ENCODE measurements around the gene OXSR1.

OXSR1 gene

DNA sequence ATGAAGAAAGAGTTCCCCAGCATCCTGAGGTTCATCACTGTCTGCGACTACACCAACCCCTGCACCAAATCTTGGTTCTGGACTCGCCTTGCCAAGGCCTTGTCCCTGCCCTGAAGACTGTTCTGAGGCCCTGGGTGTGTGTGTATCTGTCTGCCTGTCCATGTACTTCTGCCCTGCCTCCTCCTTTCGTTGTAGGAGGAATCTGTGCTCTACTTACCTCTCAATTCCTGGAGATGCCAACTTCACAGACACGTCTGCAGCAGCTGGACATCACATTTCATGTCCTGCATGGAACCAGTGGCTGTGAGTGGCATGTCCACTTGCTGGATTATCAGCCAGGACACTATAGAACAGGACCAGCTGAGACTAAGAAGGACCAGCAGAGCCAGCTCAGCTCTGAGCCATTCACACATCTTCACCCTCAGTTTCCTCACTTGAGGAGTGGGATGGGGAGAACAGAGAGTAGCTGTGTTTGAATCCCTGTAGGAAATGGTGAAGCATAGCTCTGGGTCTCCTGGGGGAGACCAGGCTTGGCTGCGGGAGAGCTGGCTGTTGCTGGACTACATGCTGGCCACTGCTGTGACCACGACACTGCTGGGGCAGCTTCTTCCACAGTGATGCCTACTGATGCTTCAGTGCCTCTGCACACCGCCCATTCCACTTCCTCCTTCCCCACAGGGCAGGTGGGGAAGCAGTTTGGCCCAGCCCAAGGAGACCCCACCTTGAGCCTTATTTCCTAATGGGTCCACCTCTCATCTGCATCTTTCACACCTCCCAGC is 24.0 kb upstream of the OXSR1 start:
- no peak overlapping the region for H3K27ac ChIP-seq
- TF ChIP-seq, protein P1, sequence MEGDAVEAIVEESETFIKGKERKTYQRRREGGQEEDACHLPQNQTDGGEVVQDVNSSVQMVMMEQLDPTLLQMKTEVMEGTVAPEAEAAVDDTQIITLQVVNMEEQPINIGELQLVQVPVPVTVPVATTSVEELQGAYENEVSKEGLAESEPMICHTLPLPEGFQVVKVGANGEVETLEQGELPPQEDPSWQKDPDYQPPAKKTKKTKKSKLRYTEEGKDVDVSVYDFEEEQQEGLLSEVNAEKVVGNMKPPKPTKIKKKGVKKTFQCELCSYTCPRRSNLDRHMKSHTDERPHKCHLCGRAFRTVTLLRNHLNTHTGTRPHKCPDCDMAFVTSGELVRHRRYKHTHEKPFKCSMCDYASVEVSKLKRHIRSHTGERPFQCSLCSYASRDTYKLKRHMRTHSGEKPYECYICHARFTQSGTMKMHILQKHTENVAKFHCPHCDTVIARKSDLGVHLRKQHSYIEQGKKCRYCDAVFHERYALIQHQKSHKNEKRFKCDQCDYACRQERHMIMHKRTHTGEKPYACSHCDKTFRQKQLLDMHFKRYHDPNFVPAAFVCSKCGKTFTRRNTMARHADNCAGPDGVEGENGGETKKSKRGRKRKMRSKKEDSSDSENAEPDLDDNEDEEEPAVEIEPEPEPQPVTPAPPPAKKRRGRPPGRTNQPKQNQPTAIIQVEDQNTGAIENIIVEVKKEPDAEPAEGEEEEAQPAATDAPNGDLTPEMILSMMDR (conservative IDR thresholded peaks at IDR 0.05) = no peak

GRCh38 chr3:38141952-38142273 is 23.4 kb upstream of the OXSR1 start:
- TF ChIP-seq, protein P1 (conservative IDR thresholded peaks at IDR 0.05) = no peak

DNA sequence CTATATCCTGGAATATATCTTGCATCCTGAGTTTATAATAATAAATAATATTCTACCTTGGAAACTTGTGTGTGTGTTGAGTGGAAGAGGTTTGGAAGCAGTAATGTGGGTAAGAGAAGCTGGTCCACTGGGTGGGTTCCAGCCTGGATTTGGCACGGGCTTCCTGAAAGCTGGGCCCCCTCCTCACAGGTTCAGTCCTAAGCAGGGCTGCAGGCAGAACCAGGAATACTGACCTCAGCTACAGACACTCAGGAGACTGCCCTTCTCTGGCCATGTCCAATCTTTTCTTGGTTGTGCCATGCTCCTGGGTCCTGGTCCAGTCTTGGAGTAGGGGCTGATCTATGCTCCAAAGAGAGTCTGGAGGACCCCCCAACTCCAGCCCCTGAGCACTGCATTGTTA is 22.4 kb upstream of the OXSR1 start:
- TF ChIP-seq, protein P1 (conservative IDR thresholded peaks at IDR 0.05) = no peak

More at GRCh38 chr3:38141952-38142273, 23.4 kb upstream of the OXSR1 start:
- no peak overlapping the region for H3K27ac ChIP-seq

GRCh38 chr3:38143511-38143910 is 21.8 kb upstream of the OXSR1 start:
- no peak overlapping the region for H3K27ac ChIP-seq
- TF ChIP-seq, protein P1 (conservative IDR thresholded peaks at IDR 0.05) = no peak

More for the DNA sequence above, 22.4 kb upstream of the OXSR1 start:
- no peak overlapping the region for H3K27ac ChIP-seq

GRCh38 chr3:38146504-38146903 is 18.8 kb upstream of the OXSR1 start:
- TF ChIP-seq, protein P1 (conservative IDR thresholded peaks at IDR 0.05) = no peak

GRCh38 chr3:38147421-38147820 is 17.9 kb upstream of the OXSR1 start:
- no peak overlapping the region for H3K27ac ChIP-seq
- TF ChIP-seq, protein P1 (conservative IDR thresholded peaks at IDR 0.05) = no peak

More at GRCh38 chr3:38146504-38146903, 18.8 kb upstream of the OXSR1 start:
- no peak overlapping the region for H3K27ac ChIP-seq

DNA sequence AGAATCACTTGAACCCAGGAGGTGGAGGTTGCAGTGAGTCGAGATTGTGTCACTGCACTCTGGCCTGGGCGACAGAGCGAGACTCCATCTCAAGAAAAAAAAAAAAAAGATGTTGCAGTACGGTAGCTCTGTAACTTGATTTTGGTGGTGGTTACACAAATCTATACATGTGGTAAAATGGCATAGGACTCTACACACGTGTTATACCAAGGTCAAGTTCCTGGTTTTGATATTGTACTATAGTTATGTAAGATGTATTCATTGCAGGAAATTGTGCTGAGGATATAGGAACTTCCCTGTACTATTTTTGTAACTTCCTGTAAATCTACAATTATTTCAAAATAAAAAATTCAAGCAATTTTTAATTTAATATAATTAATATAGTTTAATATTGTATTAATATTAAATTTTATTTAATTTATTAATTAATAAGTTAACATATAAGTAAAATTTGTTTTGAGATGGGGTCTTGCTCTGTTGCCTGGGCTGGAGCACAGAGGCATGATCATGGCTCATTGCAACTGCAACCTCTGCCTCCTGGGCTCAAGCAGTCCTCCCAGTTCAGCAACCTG is 16.9 kb upstream of the OXSR1 start:
- TF ChIP-seq, protein P1 (conservative IDR thresholded peaks at IDR 0.05) = no peak
- no peak overlapping the region for H3K27ac ChIP-seq
